ENCODE data around the gene IGF1R. TPM values are rescaled to one million over a fixed set of nuclear protein-coding genes. Genes with fewer than 3 reads are reported as not detected.
A peak's percentile ranks its signal among the peaks of the same experiment; 100 is the strongest.

The IGF1R gene
- total and polyA plus RNA-seq, 4 donors = 5.9 to 154 (median 27.6) TPM

DNA sequence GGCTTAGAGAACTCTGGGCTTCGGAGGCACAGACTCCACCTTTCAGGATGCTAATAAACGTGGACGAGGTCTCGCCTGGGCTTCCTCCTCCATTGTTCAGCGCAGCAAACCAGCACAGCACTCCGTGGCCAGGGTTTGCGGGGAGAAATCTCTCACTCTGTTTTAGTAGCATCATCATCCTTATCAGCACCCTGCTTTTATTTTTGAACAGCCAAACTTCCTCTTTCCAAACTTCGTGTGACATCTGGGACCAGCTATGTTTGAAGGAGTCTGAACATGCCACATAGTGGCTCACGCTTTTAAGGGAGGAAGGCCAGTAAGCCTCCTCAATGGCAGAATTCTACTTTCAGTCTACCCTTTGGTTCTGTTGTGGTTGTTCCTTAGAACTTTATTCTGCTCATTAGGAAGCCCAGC lies 210.3 kb downstream of the IGF1R start:
- Histone ChIP-seq H3K36me3 (ENCODE audit: control insufficient read depth in 4 of 4, insufficient read depth in 4 of 4, low read length in 4 of 4) (no peaks in the 10 kb centered on the region), H3K27ac (ENCODE audit: low read depth in 1 of 2, low read length in 1 of 2) (peak overlapping the region in 1 of 2 donors; percentile 89), H3K9me3 (ENCODE audit: control insufficient read depth in 4 of 4, insufficient read depth in 3 of 4, low read length in 3 of 4) (no peaks in the 10 kb centered on the region), H3K9ac (ENCODE audit: insufficient read depth in 1 of 2, low read length in 2 of 2) (no peak overlapping the region), H3K4me1 (ENCODE audit: control insufficient read depth in 5 of 5, insufficient read depth in 5 of 5, low read length in 5 of 5) (peaks cover 0 to 37% (median 19%) of the 10 kb centered on the region in 5 donors), H3K4me3 (no peak overlapping the region), H3K27me3 (ENCODE audit: control insufficient read depth in 3 of 3, insufficient read depth in 3 of 3, low read length in 2 of 3) (no peaks in the 10 kb centered on the region)
- ATAC-seq (ENCODE audit: insufficient read depth, low FRiP score) (no peak), DNase-seq (no peak)
- TF ChIP-seq, protein P1, sequence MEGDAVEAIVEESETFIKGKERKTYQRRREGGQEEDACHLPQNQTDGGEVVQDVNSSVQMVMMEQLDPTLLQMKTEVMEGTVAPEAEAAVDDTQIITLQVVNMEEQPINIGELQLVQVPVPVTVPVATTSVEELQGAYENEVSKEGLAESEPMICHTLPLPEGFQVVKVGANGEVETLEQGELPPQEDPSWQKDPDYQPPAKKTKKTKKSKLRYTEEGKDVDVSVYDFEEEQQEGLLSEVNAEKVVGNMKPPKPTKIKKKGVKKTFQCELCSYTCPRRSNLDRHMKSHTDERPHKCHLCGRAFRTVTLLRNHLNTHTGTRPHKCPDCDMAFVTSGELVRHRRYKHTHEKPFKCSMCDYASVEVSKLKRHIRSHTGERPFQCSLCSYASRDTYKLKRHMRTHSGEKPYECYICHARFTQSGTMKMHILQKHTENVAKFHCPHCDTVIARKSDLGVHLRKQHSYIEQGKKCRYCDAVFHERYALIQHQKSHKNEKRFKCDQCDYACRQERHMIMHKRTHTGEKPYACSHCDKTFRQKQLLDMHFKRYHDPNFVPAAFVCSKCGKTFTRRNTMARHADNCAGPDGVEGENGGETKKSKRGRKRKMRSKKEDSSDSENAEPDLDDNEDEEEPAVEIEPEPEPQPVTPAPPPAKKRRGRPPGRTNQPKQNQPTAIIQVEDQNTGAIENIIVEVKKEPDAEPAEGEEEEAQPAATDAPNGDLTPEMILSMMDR (IDR thresholded peaks at IDR 0.05; ENCODE audit: control extremely low read depth, extremely low read depth) = no peak
- 21% methylated on average over 9 of the region's 9 CpGs for WGBS, 2 donors

DNA sequence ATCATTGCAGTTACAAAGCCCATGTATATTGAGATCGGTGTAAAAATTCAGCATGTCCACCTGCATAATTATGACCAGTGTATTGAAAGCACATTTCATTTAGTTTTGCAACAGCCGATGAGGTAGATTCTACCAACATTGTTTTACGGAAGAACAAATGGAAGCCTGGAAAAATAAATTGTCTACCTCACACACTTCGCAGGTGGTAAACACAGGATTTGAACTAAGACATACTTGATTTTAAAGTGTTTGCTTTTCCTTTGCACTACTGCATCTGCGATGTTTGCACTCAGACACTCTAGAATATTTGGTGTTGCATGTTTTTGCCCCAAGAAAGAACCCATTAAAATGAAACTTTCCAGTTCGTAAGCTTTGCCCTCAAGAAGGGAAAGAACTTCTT lies 210.8 kb downstream of the IGF1R start:
- Histone ChIP-seq H3K27me3 (ENCODE audit: control insufficient read depth in 3 of 3, insufficient read depth in 3 of 3, low read length in 2 of 3) (no peaks in the 10 kb centered on the region), H3K4me3 (no peak overlapping the region), H3K36me3 (ENCODE audit: control insufficient read depth in 4 of 4, insufficient read depth in 4 of 4, low read length in 4 of 4) (no peaks in the 10 kb centered on the region), H3K4me1 (ENCODE audit: control insufficient read depth in 5 of 5, insufficient read depth in 5 of 5, low read length in 5 of 5) (peaks cover 0 to 32% (median 18%) of the 10 kb centered on the region in 5 donors), H3K9me3 (ENCODE audit: control insufficient read depth in 4 of 4, insufficient read depth in 3 of 4, low read length in 3 of 4) (no peaks in the 10 kb centered on the region), H3K27ac (ENCODE audit: low read depth in 1 of 2, low read length in 1 of 2) (no peak overlapping the region), H3K9ac (ENCODE audit: insufficient read depth in 1 of 2, low read length in 2 of 2) (no peak overlapping the region)
- TF ChIP-seq, protein P1 (IDR thresholded peaks at IDR 0.05; ENCODE audit: control extremely low read depth, extremely low read depth) = no peak
- DNase-seq (no peak), ATAC-seq (ENCODE audit: insufficient read depth, low FRiP score) (peak; percentile 49)
- WGBS, 2 donors = 72 to 76% methylated on average over 6 of the region's 6 CpGs

DNA sequence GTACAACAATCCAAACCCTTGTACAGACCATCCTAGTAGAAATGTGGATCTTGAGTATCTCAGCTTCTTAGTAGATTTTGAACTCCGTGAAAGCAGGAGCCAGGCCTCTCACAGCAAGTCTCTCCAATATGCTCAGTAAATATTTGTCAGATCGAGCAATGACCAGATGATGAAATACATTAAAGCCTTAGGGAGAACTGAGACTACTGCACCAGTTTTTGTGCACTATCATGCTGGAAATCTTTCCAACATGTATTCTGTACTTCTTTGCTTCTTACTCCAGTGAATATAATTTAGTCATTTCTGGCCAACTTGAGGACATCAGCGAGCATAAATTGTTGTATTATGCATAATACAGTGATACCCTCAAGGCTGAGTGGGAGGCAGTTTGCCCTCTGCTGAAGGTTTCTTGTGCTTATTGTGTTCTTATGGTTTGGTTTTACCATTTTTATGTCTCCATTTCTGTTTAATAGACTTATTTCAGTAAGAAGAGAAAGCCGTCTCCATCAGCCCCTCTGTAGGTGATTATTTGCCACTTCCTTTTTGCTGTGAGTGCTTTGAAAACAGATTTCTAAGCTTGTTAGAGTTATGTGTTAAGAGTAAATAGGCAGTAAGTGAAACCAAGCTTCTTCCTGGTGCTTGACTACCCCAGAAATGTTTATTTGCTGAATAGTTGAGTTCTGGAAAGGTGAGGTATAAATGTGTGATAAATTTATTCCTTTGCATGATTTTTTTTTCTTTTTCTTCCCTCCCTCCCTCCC lies 212.1 kb downstream of the IGF1R start:
- 46 to 48% methylated on average over 4 of the region's 4 CpGs for WGBS, 2 donors
- Histone ChIP-seq H3K4me1 (ENCODE audit: control insufficient read depth in 5 of 5, insufficient read depth in 5 of 5, low read length in 5 of 5) (peaks cover 0 to 26% (median 12%) of the 10 kb centered on the region in 5 donors), H3K4me3 (no peak overlapping the region), H3K27me3 (ENCODE audit: control insufficient read depth in 3 of 3, insufficient read depth in 3 of 3, low read length in 2 of 3) (no peaks in the 10 kb centered on the region), H3K36me3 (ENCODE audit: control insufficient read depth in 4 of 4, insufficient read depth in 4 of 4, low read length in 4 of 4) (no peaks in the 10 kb centered on the region), H3K27ac (ENCODE audit: low read depth in 1 of 2, low read length in 1 of 2) (no peak overlapping the region), H3K9me3 (ENCODE audit: control insufficient read depth in 4 of 4, insufficient read depth in 3 of 4, low read length in 3 of 4) (no peaks in the 10 kb centered on the region), H3K9ac (ENCODE audit: insufficient read depth in 1 of 2, low read length in 2 of 2) (peak overlapping the region in 1 of 2 donors; percentile 56)
- DNase-seq = no peak
- TF ChIP-seq, protein P1 (IDR thresholded peaks at IDR 0.05; ENCODE audit: control extremely low read depth, extremely low read depth) = no peak
- ATAC-seq (ENCODE audit: insufficient read depth, low FRiP score) = no peak

All from lung (tissue), 12 donors.